Measurements from ENCODE around the gene HDAC2.

The HDAC2 gene

DNA sequence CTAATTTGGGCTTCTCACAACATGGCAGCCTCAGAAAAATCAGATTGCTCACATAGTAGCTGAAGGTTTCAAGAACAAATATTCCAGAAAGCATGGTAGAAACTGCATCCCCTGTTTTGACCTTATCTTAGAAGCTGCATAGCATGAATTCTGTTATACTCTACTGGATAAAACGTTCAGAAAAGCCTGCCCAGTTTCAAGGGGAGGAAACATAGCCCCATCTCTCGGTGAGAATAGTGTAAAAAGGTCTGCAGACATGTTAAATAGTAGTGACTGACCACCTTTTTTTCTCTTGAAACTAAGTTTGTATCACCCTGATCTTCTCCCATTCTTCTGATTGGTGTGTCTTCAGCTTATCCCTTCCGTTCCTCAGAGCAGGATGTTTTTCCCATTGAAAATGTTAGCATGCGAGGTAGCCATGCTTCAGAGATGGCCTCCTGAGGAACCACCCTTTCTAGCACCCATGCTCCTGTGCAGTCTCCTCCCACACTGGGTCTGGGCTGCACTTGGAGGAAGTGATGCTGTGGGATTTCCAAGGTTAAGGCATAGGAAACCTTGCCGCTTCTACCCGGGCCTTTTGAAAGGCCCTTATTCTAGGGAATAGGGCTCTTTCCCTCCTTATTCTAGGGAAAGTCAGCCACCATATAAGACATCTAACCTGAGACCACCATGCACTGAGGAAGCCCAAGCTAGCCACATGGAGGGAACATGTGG lies 63.7 kb downstream of the HDAC2 start:
- DNase-seq = no peak

DNA sequence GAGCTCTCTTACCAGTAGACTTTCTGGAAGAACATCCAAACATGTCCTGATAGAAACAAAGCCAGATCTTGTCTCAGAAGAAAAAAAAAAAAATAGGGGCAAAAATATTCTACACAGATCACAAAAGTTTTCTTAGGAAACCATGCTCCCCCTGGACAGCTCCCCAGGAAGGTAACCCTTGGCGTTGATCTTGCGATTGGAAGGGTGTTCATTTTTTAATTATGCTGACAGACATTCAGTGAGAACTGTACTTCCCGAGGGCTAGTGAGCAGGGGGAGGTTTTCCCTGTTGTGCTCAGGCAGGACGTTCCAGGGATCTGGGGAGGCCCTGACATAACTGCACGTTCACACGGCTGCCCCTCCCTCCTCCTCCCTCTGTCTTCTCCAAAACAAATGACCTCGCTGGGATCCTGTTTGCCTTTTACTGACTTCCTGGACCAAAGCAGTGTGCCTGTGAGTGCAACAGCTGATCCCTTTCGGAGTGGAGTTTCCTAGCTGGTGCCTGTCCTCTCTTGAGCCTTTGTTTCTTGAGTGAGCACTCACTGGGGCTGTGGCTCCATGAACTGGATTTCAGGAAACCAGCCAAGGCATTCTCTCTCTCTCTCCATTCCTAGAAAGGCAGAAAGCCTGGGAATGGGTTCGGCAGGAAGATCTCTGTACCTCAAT lies 67.2 kb downstream of the HDAC2 start:
- DNase-seq = no peak

DNA sequence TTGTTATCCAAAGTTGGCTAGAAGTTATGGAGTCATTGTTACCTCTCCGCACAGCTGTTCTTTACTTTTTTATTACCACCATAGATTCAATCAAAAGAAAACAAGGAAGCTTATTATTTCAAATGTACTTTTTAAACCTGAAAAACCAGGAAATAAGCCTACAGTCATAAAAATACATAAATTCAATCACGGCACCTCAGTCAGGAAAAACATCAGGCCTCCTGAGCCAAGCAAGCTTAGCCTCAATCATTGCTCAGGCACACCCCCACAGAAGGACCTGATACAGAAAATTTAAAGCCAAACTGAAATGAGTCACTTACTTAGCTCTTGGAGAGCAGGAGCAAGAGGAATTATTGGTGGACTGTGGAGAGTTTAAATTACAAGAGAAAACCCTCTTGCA lies 69.5 kb downstream of the HDAC2 start:
- DNase-seq = no peak

DNA sequence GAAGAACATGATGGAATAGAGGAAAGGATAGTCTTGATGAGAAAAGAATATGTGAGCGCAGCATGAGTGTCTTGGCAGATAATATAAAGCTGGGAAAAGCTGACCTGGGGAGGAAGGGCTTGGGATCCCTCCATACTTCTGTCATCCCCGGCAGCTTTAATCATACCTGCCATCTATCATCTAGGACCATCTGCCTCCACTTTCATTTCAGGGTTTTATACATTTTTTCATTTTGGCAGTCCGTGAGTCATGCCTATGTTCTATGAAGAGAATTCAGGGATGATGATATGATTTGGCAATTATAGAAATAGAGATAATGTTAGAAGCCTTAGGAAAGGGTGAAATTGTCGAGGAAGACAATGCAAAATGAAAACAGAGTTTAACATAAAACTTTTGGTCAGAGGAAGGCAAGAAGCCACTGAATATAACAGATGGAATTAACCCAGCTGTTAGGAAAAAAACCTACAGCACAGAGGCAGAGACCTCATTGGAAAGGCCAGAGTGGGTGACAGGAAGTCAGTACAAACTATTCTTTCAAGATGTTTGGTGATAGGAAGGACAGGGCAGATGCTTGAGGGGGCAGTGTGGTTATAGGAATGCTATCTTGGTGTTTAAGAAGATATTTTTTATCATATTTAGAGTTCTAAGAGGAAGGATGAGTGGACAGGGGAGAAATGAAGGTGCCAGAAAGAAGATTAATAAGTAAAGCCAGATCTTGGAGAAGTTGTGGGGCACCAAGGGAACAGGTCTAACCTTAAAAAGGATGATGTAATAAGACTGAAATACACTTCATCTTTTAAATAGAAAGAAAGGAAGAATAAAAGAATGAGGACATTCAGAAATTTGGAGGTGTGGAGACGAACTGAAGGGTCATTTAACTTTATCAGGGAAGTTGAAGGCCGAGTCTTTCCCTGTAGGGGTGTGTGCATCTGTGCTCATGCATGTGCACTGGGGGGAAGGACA lies 76.0 kb downstream of the HDAC2 start:
- no peak for DNase-seq

DNA sequence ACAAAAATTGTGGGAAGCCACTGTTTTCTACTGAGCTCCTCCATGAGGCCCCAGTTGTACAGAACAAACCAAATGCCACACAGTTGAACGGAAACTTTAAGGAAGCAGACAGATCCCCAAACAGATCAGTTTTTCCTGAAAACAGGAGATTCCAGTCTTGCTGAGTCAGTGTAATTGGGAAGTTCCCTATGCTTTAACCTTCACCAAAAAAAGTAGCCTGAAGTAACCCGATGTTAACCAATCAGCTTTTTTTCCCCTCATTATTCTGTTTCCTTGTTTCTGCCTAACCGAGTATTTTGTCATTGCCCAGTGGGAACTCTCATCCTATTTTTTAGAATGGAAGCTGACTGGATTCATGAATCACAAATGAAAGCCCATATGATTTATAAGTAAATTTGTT lies 77.1 kb downstream of the HDAC2 start:
- no peak for DNase-seq

DNA sequence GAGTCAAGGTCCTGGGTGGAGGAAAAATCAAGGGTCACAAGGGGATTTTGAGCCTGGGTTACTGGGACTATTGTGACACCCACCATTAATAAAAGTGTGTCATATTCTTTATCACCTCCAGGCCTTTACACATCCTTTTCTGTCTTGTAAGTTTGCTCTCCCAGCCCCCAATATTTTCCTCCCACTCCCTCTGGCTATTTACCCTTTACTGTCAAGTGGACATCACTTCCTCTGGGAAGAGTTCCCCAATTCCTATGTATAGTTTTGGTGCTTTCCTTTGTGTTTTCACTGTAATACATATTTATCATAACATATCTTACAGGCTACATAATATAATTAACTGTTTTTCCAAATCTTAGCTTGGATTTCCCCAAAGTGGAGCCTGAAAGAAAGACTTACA lies 77.5 kb downstream of the HDAC2 start:
- DNase-seq = no peak

DNA sequence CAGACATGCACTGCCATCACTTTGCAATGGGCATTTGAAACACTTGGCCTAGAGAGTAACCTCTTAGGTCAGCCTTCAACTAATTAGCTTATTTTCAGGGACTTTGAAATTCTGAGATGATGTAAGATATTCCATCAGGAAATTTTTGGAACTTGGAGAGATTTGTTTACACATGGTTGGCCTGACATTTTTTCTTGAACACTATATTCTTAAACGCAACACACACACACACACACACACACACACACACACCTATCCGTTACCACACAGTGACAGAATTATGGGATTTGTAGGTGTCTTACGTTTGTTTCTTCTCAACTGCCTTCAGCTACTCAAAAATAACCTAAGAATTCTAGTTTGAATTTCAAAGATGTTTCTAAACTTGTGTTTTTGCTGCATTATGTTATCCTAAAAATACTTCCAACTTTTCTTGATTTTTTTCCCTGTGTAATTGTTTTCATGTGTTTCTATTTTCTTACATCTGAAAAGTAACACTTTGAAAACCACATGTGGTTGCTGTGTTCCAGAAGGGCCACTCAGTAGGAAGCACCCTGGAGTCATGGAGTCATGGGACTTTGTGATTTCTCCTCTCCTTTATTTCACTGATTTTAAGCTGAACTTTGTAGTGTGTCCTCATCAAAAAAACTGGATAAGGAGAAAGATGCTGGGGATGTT lies 81.9 kb downstream of the HDAC2 start:
- no peak for DNase-seq

DNA sequence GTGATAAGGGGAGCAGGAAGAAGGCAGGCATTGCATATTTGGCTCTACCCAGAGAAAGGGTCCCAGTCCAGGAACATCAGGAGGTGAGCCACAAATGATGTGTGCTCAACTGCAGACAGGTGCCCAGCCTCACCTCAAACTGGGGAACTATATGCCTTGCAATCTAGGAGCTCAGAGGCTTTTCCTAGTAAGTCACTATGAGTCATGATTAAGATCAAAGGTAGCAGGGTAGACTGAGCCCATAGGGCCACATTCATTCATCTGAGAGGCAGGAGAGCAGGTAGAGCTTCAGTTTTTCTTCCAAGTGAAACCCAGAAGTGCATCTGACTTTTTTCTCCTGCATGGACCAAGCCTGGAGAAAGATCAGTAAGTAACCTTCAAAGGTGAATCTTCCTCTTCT lies 82.5 kb downstream of the HDAC2 start:
- no peak for DNase-seq

DNA sequence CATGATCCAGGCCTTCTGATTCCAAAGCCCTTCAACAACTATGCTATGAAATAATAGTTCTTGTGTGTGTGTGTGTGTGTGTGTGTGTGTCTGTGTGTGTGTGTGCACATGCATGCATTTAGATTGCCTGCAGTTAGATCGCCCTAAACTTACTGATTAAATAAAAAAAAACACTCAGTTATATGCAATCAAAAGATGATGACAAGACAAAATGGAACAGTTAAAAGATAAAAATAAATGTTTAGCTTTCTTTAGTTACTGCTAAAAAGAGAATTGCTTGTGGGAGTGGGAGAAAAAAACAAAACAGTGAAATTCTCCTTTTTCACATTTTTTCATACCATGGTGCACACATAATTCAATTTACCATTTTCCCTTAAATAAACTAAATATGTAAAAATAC lies 84.4 kb downstream of the HDAC2 start:
- DNase-seq = no peak

DNA sequence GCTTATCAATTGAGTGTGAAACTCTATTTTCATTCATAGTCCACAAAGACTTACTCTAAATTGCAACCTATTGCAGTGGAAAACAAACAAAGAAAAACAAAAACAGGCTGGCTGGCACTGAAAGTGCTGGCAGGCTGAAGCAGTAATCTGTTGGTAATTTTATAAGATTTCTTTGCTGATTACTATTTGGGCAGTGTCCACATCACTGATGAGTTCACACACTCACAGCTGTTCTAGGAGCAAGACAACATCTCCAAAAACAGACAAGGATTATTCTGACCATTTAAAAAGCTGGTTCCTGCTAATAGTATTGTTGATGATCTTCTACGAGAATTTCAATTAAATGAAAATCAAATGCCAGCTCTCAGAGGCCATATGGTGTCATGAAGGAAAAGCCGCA lies 86.9 kb downstream of the HDAC2 start:
- DNase-seq = no peak

All from stimulated activated CD4-positive, alpha-beta T cell treated with anti-CD3 and anti-CD28 coated beads, Interleukin-2, amount 100 ng/mL, for 24 hours (primary cell).